ENCODE measurements around the gene SH2D3C.

DNA sequence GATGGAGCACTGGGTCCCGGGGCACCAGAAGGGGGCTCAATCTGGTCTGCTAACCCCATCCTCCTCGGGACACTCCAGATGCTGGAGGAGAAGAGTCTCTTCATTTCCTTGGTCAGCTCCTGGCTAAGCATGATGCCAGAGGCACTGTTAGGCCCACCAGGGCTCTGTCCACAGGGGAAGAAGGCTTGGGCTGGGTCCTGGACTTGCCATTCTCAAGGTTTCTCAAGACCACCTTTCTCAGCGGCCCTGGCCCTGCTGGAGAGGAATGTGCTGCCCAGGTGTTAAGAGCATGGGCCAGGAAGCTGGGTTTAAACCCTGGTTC is 7.9 kb downstream of the SH2D3C start:
- TF ChIP-seq, protein P1, sequence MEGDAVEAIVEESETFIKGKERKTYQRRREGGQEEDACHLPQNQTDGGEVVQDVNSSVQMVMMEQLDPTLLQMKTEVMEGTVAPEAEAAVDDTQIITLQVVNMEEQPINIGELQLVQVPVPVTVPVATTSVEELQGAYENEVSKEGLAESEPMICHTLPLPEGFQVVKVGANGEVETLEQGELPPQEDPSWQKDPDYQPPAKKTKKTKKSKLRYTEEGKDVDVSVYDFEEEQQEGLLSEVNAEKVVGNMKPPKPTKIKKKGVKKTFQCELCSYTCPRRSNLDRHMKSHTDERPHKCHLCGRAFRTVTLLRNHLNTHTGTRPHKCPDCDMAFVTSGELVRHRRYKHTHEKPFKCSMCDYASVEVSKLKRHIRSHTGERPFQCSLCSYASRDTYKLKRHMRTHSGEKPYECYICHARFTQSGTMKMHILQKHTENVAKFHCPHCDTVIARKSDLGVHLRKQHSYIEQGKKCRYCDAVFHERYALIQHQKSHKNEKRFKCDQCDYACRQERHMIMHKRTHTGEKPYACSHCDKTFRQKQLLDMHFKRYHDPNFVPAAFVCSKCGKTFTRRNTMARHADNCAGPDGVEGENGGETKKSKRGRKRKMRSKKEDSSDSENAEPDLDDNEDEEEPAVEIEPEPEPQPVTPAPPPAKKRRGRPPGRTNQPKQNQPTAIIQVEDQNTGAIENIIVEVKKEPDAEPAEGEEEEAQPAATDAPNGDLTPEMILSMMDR (IDR thresholded peaks at IDR 0.05 in 4 of 5, conservative IDR thresholded peaks at IDR 0.05 in 1 of 5): no peak
- TF ChIP-seq POLR2A (IDR thresholded peaks at IDR 0.05): no peak

Data from gastrocnemius medialis (tissue), 4 donors.